ENCODE results near the gene RERE.
A peak's percentile ranks its signal among the peaks of the same experiment; 100 is the strongest.

Gene RERE

GRCh38 chr1:8817412-8818324 lies at the start of gene RERE:
TSS of gene RERE (minus strand) at chr1:8817640.
- peak; percentile 86 for DNase-seq

DNA sequence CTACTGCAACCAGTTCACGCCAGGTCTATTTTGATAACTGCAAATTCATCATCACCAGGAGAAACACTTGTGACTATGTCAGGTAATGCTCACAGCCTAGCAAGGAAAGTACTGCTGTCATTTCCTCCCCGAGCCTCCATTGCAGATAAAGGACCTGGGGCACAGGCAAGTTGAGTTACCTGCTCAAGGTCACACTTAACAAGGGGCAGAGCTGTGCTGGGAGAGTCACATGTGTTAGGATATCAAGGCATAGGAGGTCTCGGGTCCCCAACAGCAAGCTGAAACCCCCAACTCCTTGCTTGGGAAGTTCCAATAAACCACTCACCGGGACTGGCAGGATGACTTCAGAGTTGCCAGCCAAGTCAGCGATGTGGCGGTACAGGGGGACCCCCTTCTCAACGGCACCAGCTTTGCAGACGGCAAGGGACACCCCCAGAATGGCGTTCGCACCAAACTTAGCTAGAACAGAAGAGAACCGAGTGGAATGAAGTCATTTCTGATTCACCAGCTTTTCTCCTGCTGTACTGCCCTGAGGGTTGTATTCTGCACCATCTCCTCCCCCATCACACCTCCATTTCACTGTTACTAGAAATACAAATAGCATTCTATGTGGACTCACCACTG lies 49.5 kb upstream of the RERE start:
- no peak for DNase-seq

- no peak for DNase-seq
These were observed 48.8 kb upstream of the RERE start for GRCh38 chr1:8866173-8866791.

DNA sequence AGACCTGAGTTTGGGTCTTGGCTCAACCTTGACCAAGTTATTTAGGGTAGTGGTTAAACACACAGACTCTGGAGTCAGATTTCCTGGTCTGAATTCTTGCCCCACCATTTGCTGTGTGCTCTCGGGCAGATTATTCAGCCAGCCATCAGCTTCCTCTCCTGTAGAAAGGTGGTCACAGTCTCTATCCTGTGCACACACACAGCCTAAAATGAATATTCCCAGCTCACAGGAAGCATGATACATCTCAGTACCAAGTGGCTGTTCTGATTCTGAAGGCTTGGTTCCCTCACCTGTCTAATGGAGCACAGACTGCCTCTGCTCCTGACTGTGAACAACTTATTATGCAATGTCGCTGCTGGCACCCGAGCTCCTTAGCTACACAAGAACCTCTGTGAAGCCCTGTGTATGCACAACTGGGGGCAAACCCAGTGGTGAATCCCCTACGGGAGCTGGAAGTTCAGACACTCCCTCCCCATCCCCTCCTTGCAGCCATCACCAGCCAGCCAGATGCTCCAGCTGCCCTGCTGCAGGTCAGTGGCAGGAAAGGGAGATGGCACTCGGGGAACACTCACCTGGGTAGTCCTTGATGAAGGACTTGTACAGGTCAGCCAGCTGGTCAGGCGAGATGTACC lies 47.4 kb upstream of the RERE start:
- no peak for DNase-seq

DNA sequence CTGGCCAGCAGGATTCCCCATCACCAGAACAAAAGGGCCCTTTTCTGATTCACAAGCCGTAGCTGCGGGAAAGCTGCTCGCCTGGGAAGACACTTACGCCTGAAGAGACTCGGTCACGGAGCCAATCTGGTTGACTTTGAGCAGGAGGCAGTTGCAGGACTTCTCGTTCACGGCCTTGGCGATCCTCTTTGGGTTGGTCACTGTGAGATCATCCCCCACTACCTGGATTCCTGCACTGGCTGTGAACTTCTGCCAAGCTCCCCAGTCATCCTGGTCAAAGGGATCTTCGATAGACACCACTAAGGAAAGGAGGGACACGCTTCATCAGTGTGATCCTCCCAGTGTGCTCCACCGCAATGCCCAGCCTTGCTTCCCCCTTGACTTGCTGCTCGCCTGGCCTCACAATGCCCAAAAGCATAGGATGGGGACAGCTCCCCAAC lies 46.4 kb upstream of the RERE start:
- no peak for DNase-seq

GRCh38 chr1:8863138-8863537 lies 45.7 kb upstream of the RERE start:
- no peak for DNase-seq

GRCh38 chr1:8862528-8862927 lies 45.1 kb upstream of the RERE start:
- no peak for DNase-seq

DNA sequence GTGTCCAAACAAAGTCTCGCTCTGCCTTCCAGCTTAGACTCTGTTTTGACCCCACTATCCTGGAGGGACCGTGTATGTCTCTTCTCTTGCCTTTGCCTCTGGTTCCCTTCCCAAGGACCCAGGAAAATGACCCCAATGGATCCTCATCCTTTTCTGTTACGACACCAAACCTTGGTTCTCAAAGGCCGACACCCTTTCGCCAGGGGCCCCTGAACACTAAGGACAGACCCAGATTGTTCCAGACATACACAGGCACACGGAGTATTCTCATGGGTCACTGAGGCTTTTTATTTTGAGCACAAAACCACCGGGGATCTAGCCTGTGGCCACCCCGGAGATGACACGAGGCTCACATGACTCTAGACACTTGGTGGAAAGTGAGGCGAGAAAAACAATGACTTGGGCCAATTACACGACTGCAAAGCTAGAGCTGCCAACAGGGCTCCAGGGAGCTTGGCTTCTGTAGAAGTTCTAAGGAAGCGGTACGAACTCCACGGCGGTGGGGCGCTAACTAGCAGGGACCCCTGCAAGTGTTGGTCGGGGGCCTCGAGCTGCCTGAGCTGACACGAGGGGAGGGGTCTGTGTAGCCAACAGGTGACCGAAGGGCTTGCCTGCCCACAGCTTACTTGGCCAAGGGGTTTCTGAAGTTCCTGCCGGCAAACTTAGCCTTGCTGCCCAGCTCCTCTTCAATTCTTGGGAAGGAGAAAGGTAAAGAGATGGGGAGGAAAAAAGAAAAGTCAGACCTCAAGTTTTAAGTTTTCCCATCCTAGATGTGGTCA lies 43.5 kb upstream of the RERE start:
- peak; percentile 17 for DNase-seq

DNA sequence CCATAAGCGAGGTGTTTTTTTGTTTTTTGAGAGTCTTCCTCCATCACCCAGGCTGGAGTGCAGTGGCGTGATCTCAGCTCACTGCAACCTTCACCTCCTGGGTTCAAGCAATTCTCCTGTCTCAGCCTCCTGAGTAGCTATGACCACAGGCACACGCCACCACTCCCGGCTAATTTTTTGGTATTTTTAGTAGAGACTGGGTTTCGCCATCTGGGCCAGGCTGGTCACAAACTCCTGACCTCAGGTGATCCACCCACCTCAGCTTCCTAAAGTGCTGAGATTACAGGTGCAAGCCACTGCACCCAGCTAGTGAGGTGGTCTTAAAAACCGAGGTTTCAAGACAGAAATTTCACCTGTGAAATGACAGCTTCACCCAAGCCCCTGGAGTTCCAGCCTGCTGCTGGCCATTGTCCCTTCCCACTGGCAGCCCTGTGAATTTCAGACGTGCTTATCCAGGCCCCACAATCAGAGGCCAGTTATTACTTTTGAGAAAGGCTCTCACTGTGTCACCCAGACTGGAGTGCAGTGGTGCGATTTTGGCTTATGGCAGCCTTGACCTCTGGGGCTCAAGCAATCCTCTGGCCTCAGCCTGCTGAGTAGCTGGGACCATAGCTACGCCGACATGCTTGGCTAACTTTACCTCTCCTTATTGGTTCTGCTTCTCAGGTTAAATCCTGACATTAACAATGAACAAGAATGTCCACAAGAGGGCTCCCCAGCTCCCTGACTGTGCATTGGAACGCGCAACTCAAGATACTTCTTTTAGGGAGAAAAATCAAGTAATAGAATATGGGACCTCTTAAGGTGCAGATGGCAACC lies 41.7 kb upstream of the RERE start:
- peak; percentile 52 for DNase-seq

DNA sequence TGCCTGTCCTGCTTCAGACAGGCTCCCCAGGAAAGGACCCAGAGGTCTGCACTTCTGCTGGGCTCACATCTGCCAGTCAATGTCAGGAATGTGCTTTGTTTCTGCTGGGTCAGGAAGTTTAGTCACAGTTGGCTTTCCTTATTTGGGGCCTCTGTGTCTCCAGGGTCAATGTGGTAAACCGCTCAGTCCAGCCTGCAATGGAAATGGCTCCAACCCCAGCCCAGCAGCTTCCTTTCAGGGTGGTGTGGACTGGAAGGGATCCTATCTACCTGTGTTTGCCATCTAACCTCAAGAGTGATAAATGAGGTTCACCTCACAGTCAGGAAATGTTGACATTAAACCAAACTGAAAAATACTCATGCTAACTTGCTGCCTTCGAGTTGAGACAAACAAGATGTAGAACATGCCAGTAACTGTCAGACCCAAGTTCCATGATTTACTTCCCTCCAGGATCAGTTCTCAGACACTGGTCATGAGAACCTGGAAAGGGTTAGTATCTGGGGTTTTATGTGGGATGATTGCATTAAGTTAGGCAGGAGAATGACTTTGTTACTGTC lies 40.8 kb upstream of the RERE start:
- DNase-seq: peak; percentile 87

GRCh38 chr1:8856689-8857412 lies 39.4 kb upstream of the RERE start:
- DNase-seq: no peak

GRCh38 chr1:8854240-8854639 lies 36.8 kb upstream of the RERE start:
- no peak for DNase-seq

DNA sequence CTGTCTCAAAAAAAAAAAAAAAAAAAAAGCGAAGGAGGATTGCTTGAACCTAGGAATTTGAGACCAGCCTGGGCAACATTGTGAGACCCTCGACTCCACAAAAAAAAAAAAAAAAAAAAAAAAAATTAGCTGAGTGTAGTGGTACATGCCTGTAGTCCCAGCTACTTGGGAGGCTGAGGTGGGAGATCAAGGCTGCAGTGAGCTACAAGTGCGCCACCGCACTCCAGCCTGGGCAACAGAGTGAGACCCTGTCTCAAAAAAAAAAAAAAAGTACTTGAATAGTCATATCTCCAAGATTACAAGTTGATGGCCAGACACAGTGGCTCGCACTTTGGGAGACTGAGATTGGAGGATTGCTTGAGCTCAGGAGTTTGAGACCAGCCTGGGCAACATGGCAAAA lies 33.6 kb upstream of the RERE start:
- no peak for DNase-seq

- DNase-seq: peak; percentile 56
These were observed 31.4 kb upstream of the RERE start for GRCh38 chr1:8848663-8849386.

- DNase-seq: no peak
These were observed 30.6 kb upstream of the RERE start for GRCh38 chr1:8847990-8848389.

DNA sequence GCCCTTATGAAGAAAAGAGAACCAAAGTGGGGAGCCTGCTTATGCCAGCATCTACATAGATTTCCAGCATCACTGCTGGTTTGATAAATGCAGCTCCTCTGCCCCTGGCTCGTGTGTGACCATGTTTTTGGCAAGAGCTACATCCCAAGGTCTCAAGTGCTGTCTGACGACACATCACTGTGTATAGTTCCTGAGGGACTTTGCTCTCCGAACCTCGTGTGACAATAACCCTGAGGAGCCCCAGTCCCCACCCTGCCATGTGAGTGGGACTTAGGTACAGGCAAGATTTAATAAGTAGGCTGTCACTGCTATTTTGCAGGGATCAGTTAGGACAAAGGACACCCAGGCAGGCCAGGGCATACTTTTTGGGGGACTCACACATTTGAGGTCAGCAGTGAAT lies 28.8 kb upstream of the RERE start:
- no peak for DNase-seq

- DNase-seq: no peak
These were observed 28.0 kb upstream of the RERE start for GRCh38 chr1:8845104-8846097.

- DNase-seq: no peak
These were observed 27.1 kb upstream of the RERE start for GRCh38 chr1:8844501-8845006.
